MCF 10A (cell line): Measurements from ENCODE around the gene HABP2. TPM values are rescaled to one million over a fixed set of nuclear protein-coding genes. Genes with fewer than 3 reads are reported as not detected.
A peak's percentile ranks its signal among the peaks of the same experiment; 100 is the strongest.

Experiments
- BruUV-seq: library from RNA; stranded (reverse); fragments of 400-500 nt; replicated peaks from 2 replicates; lab custom pipeline; 2021; lab: Mats Ljungman, UMichigan
- CTCF ChIA-PET: fragments of 300-600 bp; sonication (Branson Sonifier 250); formaldehyde crosslinking; extraction: SDS; loops from one replicate; lab custom pipeline; 2021; ENCODE audit warnings: antibody characterized with exemption, inconsistent platforms; lab: Yijun Ruan, JAX
- POLR2A ChIA-PET: fragments of 300-600, 350-650 bp; sonication (Branson Sonifier 250); formaldehyde crosslinking; extraction: SDS; loops from one replicate; lab custom pipeline; 2020; ENCODE audit warnings: antibody characterized with exemption, inconsistent platforms; lab: Yijun Ruan, JAX
- DNase-seq: peaks from one replicate; pipeline ENCODE4 v3.0.0-alpha.2; 2018; ENCODE audit not compliant: unreplicated experiment
- H3K27ac Mint-ChIP-seq: one replicate; pipeline ENCODE4 v1.8.0; 2022; ENCODE audit warnings: mild to moderate bottlenecking, low read depth, mixed read lengths; ENCODE audit not compliant: unreplicated experiment
- H3K27me3 Mint-ChIP-seq: one replicate; pipeline ENCODE4 v1.8.0; 2022; ENCODE audit warnings: mixed read lengths; ENCODE audit not compliant: insufficient read depth, unreplicated experiment
- H3K36me3 Mint-ChIP-seq: one replicate; pipeline ENCODE4 v1.8.0; 2022; ENCODE audit warnings: mild to moderate bottlenecking, moderate library complexity, mixed read lengths; ENCODE audit not compliant: insufficient read depth, unreplicated experiment
- H3K4me1 Mint-ChIP-seq: one replicate; pipeline ENCODE4 v1.8.0; 2022; ENCODE audit warnings: mixed read lengths; ENCODE audit not compliant: insufficient read depth, unreplicated experiment
- H3K4me3 Mint-ChIP-seq: one replicate; pipeline ENCODE4 v1.8.0; 2022; ENCODE audit warnings: mild to moderate bottlenecking, moderate library complexity, mixed read lengths; ENCODE audit not compliant: unreplicated experiment
- H3K9me3 Mint-ChIP-seq: one replicate; pipeline ENCODE4 v1.8.0; 2022; ENCODE audit warnings: mixed read lengths; ENCODE audit not compliant: unreplicated experiment
- intact Hi-C: fragments of 100-400 bp; cut with micrococcal nuclease; formaldehyde crosslinking; loops from 2 replicates; pipeline ENCODE4 v1.14.1; 2022
- total RNA-seq: library from RNA; stranded (reverse); gene quantifications from 2 replicates; pipeline ENCODE4 v1.2.3, GENCODE V29; 2022
- TF ChIP-seq, protein P1 (sequence below): fragments of 200-600 bp; IDR thresholded peaks from one replicate; pipeline ENCODE4 v1.8.0; 2022; ENCODE audit warnings: antibody characterized with exemption, mild to moderate bottlenecking; ENCODE audit not compliant: unreplicated experiment

HABP2 gene
- total RNA-seq, 1 experiment from 2014 or later, result not detected

GRCh38 chr10:113524539-113525490, 28.0 kb upstream of the HABP2 start:
- H3K27ac Mint-ChIP-seq, result no peak overlapping the region

DNA sequence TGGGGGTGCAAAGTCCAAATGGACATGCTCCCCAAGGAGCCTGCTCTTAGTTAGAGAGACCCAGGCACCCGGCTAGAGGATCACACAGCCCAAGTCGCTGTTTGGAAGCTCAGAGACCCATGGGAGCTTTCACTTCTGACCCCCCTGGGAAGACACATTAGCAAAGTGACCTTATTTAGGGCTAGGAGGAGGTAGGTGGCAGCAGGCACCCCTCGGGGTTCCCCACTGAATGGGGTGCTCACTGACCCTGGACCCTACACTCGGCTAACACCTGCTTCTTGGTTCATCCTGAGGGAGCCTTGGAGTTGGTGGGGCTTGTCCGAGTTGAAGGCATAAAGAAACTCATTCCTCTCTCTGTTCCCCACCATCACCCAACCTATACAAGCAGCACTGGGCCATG, 27.1 kb upstream of the HABP2 start:
- Mint-ChIP-seq H3K9me3 (no peaks in the 10 kb centered on the region), H3K4me1 (no peaks in the 10 kb centered on the region), H3K36me3 (no peaks in the 10 kb centered on the region), H3K27ac (no peak overlapping the region), H3K4me3 (no peak overlapping the region), H3K27me3 (peaks cover 63% of the 10 kb centered on the region)
- no peak for DNase-seq
- TF ChIP-seq, protein P1, sequence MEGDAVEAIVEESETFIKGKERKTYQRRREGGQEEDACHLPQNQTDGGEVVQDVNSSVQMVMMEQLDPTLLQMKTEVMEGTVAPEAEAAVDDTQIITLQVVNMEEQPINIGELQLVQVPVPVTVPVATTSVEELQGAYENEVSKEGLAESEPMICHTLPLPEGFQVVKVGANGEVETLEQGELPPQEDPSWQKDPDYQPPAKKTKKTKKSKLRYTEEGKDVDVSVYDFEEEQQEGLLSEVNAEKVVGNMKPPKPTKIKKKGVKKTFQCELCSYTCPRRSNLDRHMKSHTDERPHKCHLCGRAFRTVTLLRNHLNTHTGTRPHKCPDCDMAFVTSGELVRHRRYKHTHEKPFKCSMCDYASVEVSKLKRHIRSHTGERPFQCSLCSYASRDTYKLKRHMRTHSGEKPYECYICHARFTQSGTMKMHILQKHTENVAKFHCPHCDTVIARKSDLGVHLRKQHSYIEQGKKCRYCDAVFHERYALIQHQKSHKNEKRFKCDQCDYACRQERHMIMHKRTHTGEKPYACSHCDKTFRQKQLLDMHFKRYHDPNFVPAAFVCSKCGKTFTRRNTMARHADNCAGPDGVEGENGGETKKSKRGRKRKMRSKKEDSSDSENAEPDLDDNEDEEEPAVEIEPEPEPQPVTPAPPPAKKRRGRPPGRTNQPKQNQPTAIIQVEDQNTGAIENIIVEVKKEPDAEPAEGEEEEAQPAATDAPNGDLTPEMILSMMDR, result no peak
- intact Hi-C loops, result no loop called here
- ChIA-PET POLR2A (interaction anchor here (1.0 kb wide), 1 partner anchor 12 kb away, joined by 4 read pairs; no protein-coding TSS in a partner anchor), CTCF (interaction anchor here (0.5 to 1.4 kb wide), 6 partner anchors 14 to 1050 kb away, joined by 3 to 4 read pairs (median 4); no protein-coding TSS in a partner anchor)
- BruUV-seq, result no TSS peak

More at GRCh38 chr10:113524539-113525490, 28.0 kb upstream of the HABP2 start:
- Mint-ChIP-seq H3K27me3 (peaks cover 54% of the 10 kb centered on the region), H3K9me3 (no peaks in the 10 kb centered on the region), H3K36me3 (no peaks in the 10 kb centered on the region), H3K4me1 (no peaks in the 10 kb centered on the region), H3K4me3 (no peak overlapping the region)
- intact Hi-C loops, result loop anchor here (5.0 kb wide), 1 partner anchor 73 kb away; no protein-coding TSS in a partner anchor
- BruUV-seq, result no TSS peak
- POLR2A ChIA-PET, result no interaction called here
- CTCF ChIA-PET, result interaction anchor here (0.5 to 1.5 kb wide), 5 partner anchors 13 to 1050 kb away, joined by 3 to 4 read pairs (median 3); no protein-coding TSS in a partner anchor
- TF ChIP-seq, protein P1, result no peak
- peak; percentile 16 for DNase-seq

- CTCF ChIA-PET, result interaction anchor here (1.0 to 1.4 kb wide), 2 partner anchors 8 to 36 kb away, joined by 3 to 4 read pairs; no protein-coding TSS in a partner anchor
- intact Hi-C loops, result no loop called here
- Mint-ChIP-seq H3K27ac (no peak overlapping the region), H3K4me1 (no peaks in the 10 kb centered on the region), H3K4me3 (no peak overlapping the region), H3K27me3 (peaks cover 66% of the 10 kb centered on the region), H3K36me3 (no peaks in the 10 kb centered on the region), H3K9me3 (no peaks in the 10 kb centered on the region)
- BruUV-seq, result no TSS peak
- TF ChIP-seq, protein P1, result no peak
- POLR2A ChIA-PET, result no interaction called here
- no peak for DNase-seq
These were observed 25.5 kb upstream of the HABP2 start for GRCh38 chr10:113527211-113527906.

DNA sequence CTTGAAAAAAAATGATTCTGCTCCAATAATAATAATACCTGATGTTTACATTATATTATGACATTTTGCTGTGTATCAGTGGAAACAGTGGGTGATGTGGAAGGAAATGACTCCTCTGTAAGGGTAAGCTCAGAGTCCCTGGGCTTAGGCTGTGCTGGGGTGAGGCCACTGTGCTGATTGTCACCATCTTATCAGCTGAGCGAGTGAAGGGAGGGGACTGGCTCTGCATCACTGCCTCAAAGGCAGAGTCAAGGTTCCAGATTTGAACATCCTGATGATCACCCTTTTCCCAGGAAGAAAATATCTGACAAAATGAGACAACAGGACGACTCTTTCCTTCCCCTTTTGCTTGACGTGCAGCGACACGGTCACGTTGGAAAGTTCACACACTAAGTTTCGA, 24.0 kb upstream of the HABP2 start:
- intact Hi-C loops, result no loop called here
- no peaks in the 10 kb centered on the region for H3K36me3 Mint-ChIP-seq
- BruUV-seq, result no TSS peak
- CTCF ChIA-PET, result interaction anchor here (0.7 to 1.3 kb wide), 5 partner anchors 8 to 1057 kb away, joined by 3 to 4 read pairs (median 4); no protein-coding TSS in a partner anchor
- H3K27me3 Mint-ChIP-seq, result peaks cover 66% of the 10 kb centered on the region
- DNase-seq, result no peak
- no peaks in the 10 kb centered on the region for H3K4me1 Mint-ChIP-seq
- no peak overlapping the region for H3K27ac Mint-ChIP-seq
- H3K4me3 Mint-ChIP-seq, result no peak overlapping the region
- H3K9me3 Mint-ChIP-seq, result no peaks in the 10 kb centered on the region
- POLR2A ChIA-PET, result no interaction called here
- TF ChIP-seq, protein P1, result no peak
